HG03066 (cell line): ENCODE results near the gene PMF1.

ENCODE experiments used
- ATAC-seq: cut with Tn5 transposase; IDR thresholded peaks from one replicate; pipeline ENCODE4 v1.9.1; 2021; ENCODE audit warnings: low read depth; ENCODE audit not compliant: unreplicated experiment

PMF1 gene

GRCh38 chr1:156233426-156234127 is 20.8 kb downstream of the PMF1 start:
- ATAC-seq, result no peak

DNA sequence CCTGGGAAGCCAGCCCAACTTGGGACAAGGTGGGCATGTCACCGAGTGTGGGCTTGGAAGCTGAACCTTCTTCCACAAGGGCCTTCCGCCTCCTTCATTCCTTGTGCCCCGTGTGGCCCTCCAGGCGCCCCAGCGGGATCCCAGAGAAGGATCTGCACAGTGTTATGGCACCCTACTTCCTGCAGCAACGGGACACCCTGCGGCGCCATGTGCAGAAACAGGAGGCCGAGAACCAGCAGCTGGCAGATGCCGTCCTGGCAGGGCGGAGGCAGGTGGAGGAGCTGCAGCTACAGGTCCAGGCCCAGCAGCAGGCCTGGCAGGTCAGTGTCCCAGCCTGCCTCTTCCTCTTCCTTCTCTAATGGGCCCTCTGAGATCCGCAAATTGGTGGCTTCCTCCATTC is 23.4 kb downstream of the PMF1 start:
- ATAC-seq, result no peak

DNA sequence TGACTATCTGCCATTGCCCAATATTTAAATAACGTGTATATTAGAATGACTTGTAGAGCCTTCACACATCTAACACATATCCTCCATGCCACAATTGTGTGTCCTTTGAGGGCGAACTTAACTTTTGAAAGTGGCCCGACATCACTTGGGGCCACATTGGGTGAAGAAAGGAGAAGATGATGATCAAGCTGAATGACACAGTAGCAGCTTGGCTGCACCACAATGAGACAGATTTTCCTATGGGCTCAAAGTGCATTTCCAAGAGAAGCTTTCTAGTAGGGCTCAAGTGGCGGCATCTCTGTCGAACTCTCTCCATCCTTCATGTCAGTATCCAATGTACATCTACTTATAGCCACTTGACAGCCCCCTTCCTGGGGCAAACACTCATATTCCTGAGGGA is 25.4 kb downstream of the PMF1 start:
- no peak for ATAC-seq

- ATAC-seq, result no peak
Observed at GRCh38 chr1:156241311-156241811, 28.6 kb downstream of the PMF1 start.

- ATAC-seq, result no peak
Observed at GRCh38 chr1:156241926-156242325, 29.1 kb downstream of the PMF1 start, which contains the start of gene BGLAP. BGLAP (plus strand) TSS chr1:156242184; CDS start chr1:156242232, 48 bp downstream.

DNA sequence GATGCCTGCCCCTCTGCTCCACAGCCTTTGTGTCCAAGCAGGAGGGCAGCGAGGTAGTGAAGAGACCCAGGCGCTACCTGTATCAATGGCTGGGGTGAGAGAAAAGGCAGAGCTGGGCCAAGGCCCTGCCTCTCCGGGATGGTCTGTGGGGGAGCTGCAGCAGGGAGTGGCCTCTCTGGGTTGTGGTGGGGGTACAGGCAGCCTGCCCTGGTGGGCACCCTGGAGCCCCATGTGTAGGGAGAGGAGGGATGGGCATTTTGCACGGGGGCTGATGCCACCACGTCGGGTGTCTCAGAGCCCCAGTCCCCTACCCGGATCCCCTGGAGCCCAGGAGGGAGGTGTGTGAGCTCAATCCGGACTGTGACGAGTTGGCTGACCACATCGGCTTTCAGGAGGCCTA is 29.9 kb downstream of the PMF1 start:
- ATAC-seq, result no peak

DNA sequence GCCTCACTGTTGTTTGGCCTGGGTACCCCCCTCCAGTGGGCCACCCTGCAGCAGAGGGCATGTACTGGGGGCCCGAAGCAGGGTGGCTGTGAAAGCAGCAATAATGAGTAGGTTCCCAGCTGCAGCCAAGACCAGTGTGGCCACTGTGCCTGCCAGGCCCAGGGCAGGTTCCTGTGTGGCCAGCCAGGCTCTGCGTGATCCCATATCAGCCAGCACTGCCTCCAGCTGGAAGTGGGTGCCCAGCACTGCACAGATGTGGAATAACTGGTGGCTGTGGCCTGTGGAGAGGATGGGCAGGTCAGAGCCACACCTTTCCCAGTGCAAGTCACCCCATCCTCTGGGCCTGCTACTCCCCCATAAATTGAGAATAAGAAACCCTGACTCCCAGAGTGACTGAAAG is 31.3 kb downstream of the PMF1 start:
- ATAC-seq, result no peak

GRCh38 chr1:156244712-156245111 is 31.9 kb downstream of the PMF1 start:
- ATAC-seq, result no peak

DNA sequence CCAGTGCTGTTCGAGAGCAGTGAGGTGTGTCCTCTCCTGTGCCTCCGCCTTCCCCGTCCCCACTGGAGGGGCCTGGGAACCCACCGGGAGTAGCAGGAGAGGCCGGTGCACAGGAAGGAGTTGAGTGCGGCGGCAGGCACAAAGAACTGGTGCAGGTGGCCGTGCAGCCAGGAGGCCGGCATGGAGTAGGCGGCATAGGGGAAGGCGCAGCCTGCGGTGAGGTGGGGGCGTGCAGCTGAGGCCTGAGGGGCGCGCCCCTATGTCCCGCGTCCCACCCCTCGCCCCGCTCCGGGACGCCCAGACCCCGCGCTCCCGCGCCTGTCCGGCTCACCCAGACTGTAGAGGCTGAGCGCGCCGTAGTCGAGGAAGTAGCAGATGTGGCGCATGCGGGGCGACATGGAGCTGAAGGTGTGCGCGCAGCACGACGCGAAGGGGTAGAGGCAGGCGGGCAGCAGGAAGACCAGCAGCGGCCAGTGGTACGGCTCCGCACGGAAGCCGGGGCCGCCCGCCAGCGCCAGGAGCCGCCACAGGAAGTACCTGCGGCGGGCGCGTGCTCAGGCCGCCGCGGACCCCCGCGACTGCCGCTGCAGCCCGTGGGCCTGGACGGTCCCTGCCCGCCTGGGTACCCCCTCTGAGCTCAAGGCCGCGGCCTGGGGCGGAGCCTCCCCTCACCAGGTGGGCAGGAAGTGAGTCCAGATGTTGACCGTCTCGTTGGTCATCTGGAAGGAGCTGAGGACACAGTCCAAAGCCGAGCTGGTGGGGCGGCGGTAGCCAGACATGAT is 32.8 kb downstream of the PMF1 start:
- ATAC-seq, result no peak

GRCh38 chr1:156246241-156246780 is 33.5 kb downstream of the PMF1 start:
- no peak for ATAC-seq

- ATAC-seq, result no peak
Observed at GRCh38 chr1:156246781-156247459, 34.1 kb downstream of the PMF1 start.

GRCh38 chr1:156247460-156248322 is 34.9 kb downstream of the PMF1 start, which contains the start of gene PAQR6:
PAQR6 (minus strand) TSS chr1:156248056; CDS start chr1:156246731, 1,325 bp downstream.
- no peak for ATAC-seq

DNA sequence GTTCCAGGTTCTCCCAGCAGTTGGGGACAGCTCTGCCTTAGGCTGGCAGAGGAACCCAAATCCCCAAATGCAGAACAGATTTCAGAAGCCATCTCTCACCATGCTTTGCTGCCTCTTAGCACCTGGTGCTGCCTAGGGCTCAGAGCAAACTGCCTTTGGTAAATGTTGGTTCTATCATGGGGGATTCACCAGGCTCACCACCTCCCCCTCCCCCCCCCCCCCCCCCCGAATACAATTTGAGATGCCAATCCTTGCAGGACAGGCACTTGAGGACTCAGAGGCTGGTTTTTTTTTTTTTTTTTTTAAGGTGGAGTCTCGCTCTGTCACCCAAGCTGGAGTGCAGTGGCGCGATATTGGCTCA is 35.5 kb downstream of the PMF1 start:
- ATAC-seq, result no peak

- no peak for ATAC-seq
Observed at GRCh38 chr1:156249593-156249992, 36.8 kb downstream of the PMF1 start.

DNA sequence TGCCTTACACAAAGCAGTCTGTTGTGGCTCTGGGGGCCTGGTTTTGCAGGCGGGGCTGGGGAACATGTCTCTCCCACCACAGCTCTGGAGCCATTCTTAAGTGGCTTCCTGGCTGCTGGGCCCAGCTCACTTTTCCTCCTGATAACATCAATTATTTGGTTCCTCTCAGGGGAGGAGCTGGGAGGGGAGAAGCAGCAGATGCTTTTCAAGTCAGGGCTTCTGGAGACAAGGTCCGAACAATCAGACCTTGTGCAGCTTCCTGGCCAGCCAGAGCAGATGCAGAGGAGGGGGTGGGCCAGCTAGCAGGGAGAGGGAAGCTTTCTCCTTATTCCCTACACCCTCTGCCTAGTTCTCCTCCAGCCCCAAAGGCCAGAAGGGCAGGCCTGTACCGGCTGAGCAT is 38.7 kb downstream of the PMF1 start:
- no peak for ATAC-seq

GRCh38 chr1:156253634-156254033 is 40.8 kb downstream of the PMF1 start:
- ATAC-seq, result no peak

GRCh38 chr1:156257711-156258110 is 44.9 kb downstream of the PMF1 start:
- no peak for ATAC-seq

- no peak for ATAC-seq
Observed at GRCh38 chr1:156258859-156259258, 46.1 kb downstream of the PMF1 start.

DNA sequence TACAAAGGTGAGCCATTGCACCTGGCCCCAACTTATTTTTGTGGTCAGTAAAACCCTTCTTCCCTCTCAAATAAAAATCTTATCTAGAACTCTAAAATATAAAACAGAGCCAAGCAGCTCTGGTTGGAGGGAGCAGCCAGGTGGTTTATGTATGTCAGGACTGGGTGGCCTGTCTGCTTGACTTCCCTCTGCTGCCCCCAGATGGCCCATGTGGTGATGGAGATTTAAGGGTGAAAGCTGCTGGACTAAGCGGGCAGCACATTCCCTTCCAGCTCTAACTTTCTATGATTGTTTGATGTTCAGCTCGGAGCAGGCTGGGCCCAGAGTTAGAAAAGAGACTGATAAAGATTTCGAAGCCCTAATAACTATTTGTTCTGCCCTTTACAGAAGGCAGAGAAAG is 47.0 kb downstream of the PMF1 start:
- ATAC-seq, result no peak

DNA sequence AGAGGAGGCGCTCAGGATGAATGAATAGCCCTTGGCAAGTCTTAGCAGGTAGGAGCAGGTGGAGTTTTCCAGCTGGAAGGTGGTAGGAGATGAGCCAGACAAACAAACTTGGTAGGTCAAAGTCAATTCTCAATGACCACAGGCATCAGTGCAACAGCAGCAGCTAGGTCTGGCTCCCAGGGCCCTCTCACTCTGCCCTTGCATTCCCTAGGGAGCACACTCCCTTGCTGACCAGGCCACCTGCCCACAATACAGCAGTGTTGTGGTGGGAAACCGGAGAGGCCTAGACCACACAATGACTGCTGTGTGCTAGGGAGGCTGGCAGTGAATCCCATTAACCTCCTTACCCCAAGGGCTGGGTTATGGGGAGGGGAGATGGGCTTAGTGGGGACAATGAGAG is 48.1 kb downstream of the PMF1 start:
- ATAC-seq, result no peak
